Right renal cortex interstitium (tissue), 3 donors: ENCODE data around the gene CDK2AP2. TPM values are rescaled to one million over a fixed set of nuclear protein-coding genes. Genes with fewer than 3 reads are reported as not detected.
"Not testable (repeated sequence)": the region's sequence is repeated elsewhere in the genome, so short reads cannot be mapped to it uniquely, and the experiment has no call there.

ENCODE experiments used
- DNase-seq, 3 donors: peaks; one replicate each; pipeline ENCODE4 v3.0.0-alpha.2; 2013; ENCODE audit warnings: low read depth in 3 of 3, low spot score in 2 of 3
- polyA plus RNA-seq, 3 donors: library from polyadenylated mRNA; unstranded; fragments of 120-200 nt; gene quantifications; one replicate each; pipeline ENCODE4 v1.2.1, GENCODE V29; 2013; ENCODE audit not compliant: insufficient read length in 3 of 3

The CDK2AP2 gene
- 10 to 100 TPM; 31.3 to 46.8 (median 36.5) TPM for polyA plus RNA-seq

- peak; percentile 90 to 97 (median 93) for DNase-seq
Observed at GRCh38 chr11:67507864-67508485, at the start of gene CDK2AP2. Gene CDK2AP2, minus strand, starts transcription at chr11:67508162. Its CDS starts 80 bp downstream, at chr11:67508082.

- no peak for DNase-seq
Observed at GRCh38 chr11:67556244-67556643, 48.3 kb upstream of the CDK2AP2 start.

- not testable (repeated sequence) for DNase-seq
Observed at GRCh38 chr11:67551697-67552096, 43.7 kb upstream of the CDK2AP2 start.

GRCh38 chr11:67551127-67551526 lies 43.2 kb upstream of the CDK2AP2 start:
- DNase-seq: no peak

- no peak for DNase-seq
Observed at GRCh38 chr11:67548555-67549110, 40.7 kb upstream of the CDK2AP2 start.

GRCh38 chr11:67548112-67548511 lies 40.1 kb upstream of the CDK2AP2 start:
- DNase-seq: not testable (repeated sequence)

GRCh38 chr11:67545280-67545679 lies 37.3 kb upstream of the CDK2AP2 start:
- no peak for DNase-seq

- no peak for DNase-seq
Observed at GRCh38 chr11:67544616-67545242, 36.8 kb upstream of the CDK2AP2 start.

- no peak for DNase-seq
Observed at GRCh38 chr11:67543585-67543984, 35.6 kb upstream of the CDK2AP2 start.

- no peak for DNase-seq
Observed at GRCh38 chr11:67542971-67543370, 35.0 kb upstream of the CDK2AP2 start.

- no peak for DNase-seq
Observed at GRCh38 chr11:67542169-67542568, 34.2 kb upstream of the CDK2AP2 start.

GRCh38 chr11:67541198-67541597 lies 33.2 kb upstream of the CDK2AP2 start:
- DNase-seq: no peak

- DNase-seq: no peak
Observed at GRCh38 chr11:67539550-67539949, 31.6 kb upstream of the CDK2AP2 start.

GRCh38 chr11:67538823-67539505 lies 31.0 kb upstream of the CDK2AP2 start:
- no peak for DNase-seq

GRCh38 chr11:67538306-67538705 lies 30.3 kb upstream of the CDK2AP2 start:
- DNase-seq: no peak

- no peak for DNase-seq
Observed at GRCh38 chr11:67535561-67535960, 27.6 kb upstream of the CDK2AP2 start.

GRCh38 chr11:67534070-67534679 lies 26.2 kb upstream of the CDK2AP2 start:
- DNase-seq: no peak

- no peak for DNase-seq
Observed at GRCh38 chr11:67532889-67533288, 24.9 kb upstream of the CDK2AP2 start.

- DNase-seq: no peak
Observed at GRCh38 chr11:67530282-67530592, 22.3 kb upstream of the CDK2AP2 start.

GRCh38 chr11:67528376-67528775 lies 20.4 kb upstream of the CDK2AP2 start:
- DNase-seq: no peak

GRCh38 chr11:67525275-67525976 lies 17.5 kb upstream of the CDK2AP2 start:
- no peak for DNase-seq
